NB4 (cell line): ENCODE results near the gene TNRC6A.
"Not testable (repeated sequence)": the region's sequence is repeated elsewhere in the genome, so short reads cannot be mapped to it uniquely, and the experiment has no call there.

Experiments used
- POLR2A ChIP-seq: IDR thresholded peaks from 2 replicates; pipeline ENCODE4 v1.6.1; 2011; ENCODE audit warnings: mild to moderate bottlenecking; ENCODE audit not compliant: insufficient read length; ENCODE audit errors: extremely low read depth
- TF ChIP-seq, protein P1 (sequence below): IDR thresholded peaks from one replicate; pipeline ENCODE4 v1.5.1; 2012; ENCODE audit warnings: low read depth, low read length

- TF ChIP-seq, protein P1, sequence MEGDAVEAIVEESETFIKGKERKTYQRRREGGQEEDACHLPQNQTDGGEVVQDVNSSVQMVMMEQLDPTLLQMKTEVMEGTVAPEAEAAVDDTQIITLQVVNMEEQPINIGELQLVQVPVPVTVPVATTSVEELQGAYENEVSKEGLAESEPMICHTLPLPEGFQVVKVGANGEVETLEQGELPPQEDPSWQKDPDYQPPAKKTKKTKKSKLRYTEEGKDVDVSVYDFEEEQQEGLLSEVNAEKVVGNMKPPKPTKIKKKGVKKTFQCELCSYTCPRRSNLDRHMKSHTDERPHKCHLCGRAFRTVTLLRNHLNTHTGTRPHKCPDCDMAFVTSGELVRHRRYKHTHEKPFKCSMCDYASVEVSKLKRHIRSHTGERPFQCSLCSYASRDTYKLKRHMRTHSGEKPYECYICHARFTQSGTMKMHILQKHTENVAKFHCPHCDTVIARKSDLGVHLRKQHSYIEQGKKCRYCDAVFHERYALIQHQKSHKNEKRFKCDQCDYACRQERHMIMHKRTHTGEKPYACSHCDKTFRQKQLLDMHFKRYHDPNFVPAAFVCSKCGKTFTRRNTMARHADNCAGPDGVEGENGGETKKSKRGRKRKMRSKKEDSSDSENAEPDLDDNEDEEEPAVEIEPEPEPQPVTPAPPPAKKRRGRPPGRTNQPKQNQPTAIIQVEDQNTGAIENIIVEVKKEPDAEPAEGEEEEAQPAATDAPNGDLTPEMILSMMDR: not testable (repeated sequence)
- not testable (repeated sequence) for TF ChIP-seq POLR2A
Observed at GRCh38 chr16:24742610-24743009, 13.2 kb downstream of the TNRC6A start.
